Measurements from ENCODE around the gene PI16.

DNA sequence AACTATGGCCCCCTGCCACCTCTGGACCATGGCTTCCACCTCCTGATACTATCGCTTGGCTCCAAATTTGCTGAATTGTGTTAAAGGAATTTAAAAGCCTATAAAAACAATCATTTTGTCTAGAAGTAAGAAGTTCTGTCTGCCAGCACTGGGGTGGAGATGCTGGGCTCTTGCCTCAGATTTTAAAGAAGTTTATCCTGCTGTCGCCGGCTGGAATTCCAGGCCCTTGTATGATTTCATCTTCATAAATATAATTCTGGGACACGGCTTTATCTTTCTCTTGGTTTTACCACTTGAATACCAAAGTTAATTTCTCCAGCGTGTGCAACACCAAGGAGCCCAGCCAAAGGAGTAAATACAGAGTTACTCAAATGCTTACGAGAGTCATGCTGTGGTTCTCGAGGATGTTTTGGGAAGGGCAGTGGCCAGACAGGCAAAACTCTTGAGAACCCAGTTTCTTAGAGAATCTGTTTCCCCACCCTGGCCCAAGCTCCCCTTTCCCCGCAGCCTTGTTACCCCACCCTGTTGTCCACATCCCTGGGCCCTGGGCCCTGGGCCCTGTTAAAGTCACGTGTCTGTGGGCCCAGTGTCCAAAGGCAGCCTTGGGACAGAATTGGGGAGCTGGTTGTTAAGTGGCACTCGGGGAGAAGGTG lies 36.9 kb upstream of the PI16 start:
- TF ChIP-seq, protein P1, sequence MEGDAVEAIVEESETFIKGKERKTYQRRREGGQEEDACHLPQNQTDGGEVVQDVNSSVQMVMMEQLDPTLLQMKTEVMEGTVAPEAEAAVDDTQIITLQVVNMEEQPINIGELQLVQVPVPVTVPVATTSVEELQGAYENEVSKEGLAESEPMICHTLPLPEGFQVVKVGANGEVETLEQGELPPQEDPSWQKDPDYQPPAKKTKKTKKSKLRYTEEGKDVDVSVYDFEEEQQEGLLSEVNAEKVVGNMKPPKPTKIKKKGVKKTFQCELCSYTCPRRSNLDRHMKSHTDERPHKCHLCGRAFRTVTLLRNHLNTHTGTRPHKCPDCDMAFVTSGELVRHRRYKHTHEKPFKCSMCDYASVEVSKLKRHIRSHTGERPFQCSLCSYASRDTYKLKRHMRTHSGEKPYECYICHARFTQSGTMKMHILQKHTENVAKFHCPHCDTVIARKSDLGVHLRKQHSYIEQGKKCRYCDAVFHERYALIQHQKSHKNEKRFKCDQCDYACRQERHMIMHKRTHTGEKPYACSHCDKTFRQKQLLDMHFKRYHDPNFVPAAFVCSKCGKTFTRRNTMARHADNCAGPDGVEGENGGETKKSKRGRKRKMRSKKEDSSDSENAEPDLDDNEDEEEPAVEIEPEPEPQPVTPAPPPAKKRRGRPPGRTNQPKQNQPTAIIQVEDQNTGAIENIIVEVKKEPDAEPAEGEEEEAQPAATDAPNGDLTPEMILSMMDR (CRISPR knock-in tag; IDR thresholded peaks at IDR 0.05) = no peak
- TF ChIP-seq BCLAF1 (IDR thresholded peaks at IDR 0.05) (no peak), JUND (CRISPR knock-in tag; IDR thresholded peaks at IDR 0.05) (no peak), EHMT2 (IDR thresholded peaks at IDR 0.05; ENCODE audit: borderline replicate concordance, low read depth, low read length) (no peak), PBX3 (CRISPR knock-in tag; IDR thresholded peaks at IDR 0.05; ENCODE audit: borderline replicate concordance) (no peak), ARID4A (CRISPR knock-in tag; IDR thresholded peaks at IDR 0.05; ENCODE audit: borderline replicate concordance) (no peak), HNRNPH1 (optimal IDR thresholded peaks at IDR 0.05; ENCODE audit: low read depth, low read length) (no peak), TAF1 (CRISPR knock-in tag; IDR thresholded peaks at IDR 0.05) (no peak), IRF2 (CRISPR knock-in tag; IDR thresholded peaks at IDR 0.05) (no peak)
- TF ChIP-seq, protein P2, sequence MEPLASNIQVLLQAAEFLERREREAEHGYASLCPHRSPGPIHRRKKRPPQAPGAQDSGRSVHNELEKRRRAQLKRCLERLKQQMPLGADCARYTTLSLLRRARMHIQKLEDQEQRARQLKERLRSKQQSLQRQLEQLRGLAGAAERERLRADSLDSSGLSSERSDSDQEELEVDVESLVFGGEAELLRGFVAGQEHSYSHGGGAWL (CRISPR knock-in tag; IDR thresholded peaks at IDR 0.05) = no peak

All from HepG2 (cell line).